NCI-H1092 treated with DMSO at 0.1 percent for 48 hours (cell line): ENCODE results near the gene TTLL9.

Experiments used
- DNase-seq: peaks from one replicate; lab custom pipeline; 2025; lab: John Stamatoyannopoulos, UW

Gene TTLL9

DNA sequence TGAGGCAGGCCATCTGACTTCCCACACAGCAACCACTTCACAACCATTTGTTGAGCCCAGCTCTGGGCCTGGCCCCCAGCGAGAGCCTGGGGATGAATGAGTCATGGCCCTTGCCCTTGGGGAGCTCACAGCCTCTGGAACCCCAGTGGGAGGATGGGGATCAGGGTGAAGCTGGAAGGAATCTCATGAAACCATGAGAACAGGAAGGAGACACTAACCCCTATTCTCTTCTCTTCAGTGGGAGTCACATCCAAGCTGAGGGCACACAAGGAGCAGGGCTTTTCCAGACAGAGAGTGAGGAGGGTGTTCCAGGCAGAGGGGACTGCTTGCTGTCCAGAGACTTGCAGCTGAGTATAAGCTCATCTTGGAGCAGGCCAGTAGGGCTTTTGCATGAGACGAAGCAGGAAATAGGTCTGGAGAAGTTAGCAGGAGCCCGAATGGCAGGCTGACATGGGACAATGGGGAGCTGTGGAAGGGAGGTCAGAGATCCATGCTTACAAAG is 32.5 kb upstream of the TTLL9 start:
- DNase-seq: no peak

DNA sequence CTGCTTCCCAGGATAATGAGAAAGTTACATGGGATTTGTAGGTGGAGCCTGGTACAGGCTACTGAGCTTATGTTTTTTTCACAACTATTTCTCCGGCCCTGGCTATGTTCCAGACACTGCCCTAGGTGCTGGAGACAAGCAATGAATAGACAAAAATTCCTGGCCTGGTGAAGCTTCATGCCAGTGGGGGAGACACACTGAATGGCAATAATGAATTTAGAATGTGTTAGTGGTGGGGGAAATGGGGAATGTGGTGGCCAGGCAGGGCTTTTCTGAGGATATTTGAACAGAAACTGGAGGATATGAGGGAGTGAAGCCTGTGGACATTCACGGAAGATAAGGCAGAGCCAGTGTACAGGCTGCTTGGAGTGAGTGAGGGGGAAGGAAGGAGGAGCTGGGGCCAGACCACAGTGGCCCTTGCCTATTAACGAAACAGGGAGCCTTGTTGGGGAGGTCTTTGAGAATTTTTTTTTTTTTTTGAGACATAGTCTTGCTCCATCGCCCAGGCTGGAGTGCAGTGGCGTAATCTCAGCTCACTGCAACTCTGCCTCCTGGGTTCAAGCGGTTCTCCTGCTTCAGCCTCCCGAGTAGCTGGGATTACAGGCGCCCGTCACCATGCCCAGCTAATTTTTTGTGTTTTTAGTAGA is 31.7 kb upstream of the TTLL9 start:
- no peak for DNase-seq

GRCh38 chr20:31839782-31840487 is 30.5 kb upstream of the TTLL9 start:
- no peak for DNase-seq

DNA sequence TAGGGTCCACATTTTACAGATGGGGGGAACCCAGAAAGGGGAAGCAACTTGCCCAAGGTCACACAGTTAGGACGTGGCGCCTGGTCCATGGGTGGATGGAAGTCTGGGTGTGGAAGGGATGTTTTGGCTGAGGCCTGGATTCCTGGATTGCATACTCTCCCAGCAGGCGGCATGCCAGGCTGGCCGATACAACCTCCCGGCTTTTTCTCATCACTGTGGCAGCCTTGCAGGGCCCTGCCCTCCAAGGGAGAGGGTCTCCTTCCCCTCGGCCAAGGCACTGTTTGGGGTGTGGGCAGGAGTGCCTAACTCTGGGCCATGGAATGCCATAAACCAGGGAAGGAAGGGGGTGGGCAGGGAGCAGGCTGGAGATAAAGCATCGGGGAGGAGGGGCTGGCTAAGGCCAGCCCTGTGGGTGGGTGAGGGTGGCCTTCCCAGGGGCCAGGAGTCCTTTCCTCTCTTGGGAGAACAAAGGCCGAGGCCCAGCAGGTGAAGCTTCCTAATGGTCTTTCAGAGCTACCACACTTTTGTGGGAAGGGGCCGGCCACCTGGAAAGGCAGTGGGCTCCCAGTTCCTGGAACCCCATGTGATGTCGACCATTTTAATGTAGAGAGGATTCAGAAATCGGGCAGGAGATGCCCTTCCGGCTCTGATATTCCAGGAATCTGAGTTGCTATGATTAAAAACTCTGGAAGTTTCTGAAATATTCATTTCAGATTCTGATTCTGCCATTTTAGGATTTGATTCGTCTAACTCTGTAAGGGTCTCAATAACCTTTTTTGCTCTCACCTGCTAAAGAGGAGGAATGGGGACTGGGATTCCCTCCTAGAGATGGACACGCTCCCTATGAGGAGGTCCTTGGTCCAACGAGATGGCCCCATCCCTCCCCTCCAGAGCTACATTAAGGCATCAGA is 29.3 kb upstream of the TTLL9 start:
- DNase-seq: no peak

DNA sequence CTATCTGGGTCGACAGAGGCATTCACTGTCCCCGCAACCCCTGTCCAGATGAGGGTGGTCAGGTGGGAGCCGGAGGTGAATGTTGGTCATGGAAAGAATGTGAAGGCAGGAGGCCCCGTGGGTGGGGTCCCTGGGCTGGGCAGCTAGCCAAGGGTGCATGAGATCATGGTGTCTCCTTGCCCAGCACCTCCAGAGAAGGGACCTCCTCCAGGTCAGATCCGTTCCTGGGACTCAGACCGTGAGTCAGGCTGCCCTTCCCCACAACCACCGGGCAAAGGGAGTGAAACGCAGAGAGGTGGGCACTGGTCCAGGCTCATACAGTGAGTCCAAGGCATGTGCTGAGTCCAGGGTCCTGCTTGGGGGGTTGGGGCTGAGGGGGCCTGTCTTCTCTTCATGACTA is 28.5 kb upstream of the TTLL9 start:
- no peak for DNase-seq

DNA sequence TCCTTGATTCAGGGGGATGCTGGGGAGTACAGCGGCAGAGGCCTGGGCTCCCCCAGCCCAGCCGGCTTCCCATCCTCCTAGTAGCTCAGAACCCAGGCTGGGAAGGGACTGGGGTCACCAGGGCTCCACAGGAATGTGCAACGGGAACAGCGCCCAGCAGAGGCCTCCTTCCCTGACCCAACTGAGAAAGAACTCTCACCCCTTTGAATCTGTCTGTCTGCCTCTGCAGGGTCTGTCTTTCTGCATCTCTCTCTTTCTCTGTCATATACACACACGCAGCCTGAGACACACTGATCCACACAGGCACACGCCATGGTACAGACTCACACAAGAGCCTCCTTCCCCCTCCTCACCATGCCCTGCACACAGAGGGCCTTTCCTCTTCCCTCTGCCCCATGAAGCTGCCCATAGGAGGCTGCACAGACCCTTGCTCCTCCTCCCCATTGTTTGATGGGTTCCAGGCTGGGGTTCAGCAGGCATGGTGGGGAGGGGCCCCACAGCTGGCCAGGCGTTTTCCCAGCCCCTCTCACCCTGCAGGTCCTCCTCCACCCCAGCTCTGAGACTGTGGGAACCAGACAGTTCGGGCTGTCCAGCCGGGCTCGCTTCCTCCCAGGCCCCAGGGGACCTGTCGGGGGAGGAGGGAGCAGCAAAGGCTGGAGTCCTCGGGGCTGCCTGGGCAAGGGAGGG is 27.8 kb upstream of the TTLL9 start:
- DNase-seq: no peak

DNA sequence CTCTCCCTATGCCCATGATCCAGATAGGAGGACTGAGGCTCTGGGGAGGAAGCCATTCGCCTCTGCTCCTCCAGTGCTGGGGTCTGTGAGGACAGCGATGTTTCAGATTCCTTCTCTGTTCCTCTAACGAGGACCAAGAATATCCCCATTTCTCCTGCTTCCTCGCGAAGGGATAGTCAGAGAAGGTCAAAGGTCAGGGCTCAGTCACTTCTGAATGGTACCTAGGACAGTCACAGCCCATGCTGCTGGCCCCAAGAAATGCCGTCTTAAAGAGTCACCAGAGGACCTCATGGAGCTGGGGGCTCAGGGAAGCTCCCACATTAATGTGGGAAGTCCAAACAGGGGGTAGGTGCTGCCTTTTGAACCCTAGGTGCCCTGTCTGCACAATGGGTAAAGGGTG is 27.1 kb upstream of the TTLL9 start:
- no peak for DNase-seq

DNA sequence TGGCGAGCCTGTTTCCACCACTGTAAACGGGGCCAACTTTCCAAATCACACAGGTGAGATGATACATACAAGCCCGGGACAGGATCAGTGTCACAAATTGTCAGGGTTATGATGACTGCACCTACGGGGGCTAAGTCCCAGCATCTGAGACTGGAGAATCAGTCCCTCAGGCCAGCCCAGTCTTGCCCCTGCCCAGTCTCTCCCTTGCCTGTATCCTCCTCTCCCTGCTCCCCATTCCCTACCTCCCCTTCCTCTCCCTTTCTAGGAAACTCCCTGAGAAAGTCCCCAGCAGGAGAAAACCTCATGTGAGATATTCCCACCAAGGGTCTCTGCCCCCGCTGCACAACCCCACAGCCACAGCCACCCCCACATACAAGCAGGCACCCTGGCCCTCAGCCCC is 26.6 kb upstream of the TTLL9 start:
- DNase-seq: no peak

DNA sequence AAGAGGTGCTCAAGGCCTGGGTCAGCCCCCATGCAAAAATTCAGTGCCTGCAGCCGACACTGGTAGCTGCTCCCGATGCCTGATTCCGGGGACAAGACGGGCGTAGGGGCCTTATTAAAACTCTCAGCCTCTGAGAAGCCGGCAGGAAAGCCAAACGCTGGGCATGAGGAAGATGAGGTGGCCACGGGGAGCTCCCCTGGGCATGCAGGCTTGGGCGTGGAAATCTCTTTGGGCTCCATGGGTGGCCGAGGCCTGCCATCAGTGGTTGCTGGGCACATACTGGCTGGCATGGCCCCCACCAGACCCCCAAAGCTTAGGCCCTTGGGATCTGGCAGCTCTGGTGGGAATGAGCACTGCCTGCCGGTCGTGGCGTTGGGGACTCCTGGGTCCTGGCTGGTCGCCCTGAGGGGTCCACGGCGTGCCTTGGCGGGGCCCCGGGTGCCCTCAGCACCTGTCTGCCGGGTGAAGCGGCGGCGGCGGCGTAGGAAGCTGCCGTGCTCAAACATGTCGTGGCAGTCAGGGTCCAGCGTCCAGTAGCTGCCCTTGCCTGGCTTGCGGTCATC is 25.6 kb upstream of the TTLL9 start:
- DNase-seq: no peak

DNA sequence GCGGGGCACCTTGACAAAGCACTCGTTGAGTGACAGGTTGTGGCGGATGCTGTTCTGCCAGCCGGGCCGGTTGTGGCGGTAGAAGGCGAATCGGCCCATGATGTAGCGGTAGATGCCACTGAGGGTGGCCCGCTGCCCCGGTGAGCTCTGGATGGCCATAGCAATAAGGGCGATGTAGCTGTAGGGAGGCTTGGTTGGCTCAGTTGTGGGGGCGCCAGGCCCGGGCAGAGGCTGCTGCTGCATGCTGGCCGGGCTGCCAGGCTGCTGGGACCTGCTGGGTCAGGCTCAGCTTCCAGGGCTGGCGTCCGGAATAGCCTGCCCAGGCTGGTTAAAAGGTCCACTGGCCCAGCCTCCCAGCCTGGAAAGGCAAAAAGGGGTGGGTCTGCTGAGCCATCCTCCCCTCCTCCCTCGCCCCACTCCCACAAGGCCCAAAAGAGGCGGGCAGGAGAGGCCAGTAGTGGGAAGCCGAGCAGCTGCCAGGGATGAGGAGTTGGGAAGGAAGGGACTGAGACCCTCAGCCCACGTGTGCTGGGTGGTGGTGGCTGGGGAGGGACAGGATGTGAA is 25.1 kb upstream of the TTLL9 start, which contains the start of gene FOXS1:
Gene FOXS1 (minus strand): TSS at position 305 of the 564 bp plus-strand sequence. CDS start 62 bp downstream, at position 243.
- DNase-seq: no peak

DNA sequence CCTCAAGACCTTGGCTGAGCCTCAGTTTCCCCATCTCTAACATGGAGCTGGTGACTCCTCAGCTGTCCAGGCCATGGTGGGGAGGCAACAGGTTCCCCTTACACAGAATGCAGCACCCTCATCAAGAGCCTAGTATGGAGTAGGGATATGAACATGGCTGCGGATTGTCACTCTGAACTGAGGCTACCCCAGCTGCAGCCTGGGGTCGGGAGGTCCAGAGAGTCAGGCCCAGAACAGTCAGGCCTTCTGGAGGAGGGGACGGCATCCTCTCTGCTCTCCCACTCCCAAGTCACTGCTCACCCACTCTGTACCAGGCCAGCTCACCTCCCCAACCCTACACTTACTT is 23.7 kb upstream of the TTLL9 start:
- DNase-seq: no peak

DNA sequence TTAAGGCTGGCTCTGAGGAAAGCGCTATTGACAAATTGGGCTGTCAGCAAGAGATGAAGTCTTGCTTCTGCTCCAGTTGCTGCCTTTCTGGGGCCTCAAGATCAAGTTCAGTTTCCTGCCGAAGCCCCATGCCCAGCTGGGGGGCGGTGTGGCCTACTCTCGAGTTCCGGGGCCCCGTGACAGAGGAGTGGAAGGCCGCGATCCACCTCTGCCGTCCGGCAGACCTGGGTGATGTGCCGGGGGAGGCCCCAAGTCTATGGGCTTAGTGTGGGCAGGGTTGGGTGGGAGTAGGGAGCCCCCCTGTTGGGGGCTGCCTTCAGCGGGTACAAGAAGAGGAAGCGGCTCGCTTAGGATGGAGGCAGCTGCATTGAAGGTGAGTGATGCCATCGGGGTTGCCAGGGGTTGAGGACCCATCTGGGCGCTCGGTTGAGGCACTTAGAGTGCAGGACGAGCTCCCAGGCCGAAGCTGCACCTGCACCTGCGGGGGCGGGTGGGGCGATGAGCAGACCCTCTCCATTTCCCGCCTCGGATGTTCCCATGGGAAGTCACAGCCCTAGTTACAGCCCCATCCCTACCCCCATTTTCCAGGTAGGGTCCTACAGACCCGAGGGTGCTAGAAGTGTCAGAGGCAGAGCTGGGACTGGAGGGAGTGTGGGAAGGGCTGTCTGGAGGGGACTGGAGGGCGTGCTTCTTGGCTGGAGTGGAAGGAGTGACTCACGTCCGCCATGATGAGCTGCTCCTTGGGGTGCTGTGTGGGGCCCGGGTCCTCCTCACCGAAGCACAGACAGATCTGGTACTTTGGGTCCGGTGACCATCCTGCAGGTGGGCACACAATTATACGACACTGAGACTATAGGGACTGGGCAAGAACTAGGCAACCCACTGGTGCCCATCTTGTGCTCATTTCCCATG is 22.1 kb upstream of the TTLL9 start:
- no peak for DNase-seq

DNA sequence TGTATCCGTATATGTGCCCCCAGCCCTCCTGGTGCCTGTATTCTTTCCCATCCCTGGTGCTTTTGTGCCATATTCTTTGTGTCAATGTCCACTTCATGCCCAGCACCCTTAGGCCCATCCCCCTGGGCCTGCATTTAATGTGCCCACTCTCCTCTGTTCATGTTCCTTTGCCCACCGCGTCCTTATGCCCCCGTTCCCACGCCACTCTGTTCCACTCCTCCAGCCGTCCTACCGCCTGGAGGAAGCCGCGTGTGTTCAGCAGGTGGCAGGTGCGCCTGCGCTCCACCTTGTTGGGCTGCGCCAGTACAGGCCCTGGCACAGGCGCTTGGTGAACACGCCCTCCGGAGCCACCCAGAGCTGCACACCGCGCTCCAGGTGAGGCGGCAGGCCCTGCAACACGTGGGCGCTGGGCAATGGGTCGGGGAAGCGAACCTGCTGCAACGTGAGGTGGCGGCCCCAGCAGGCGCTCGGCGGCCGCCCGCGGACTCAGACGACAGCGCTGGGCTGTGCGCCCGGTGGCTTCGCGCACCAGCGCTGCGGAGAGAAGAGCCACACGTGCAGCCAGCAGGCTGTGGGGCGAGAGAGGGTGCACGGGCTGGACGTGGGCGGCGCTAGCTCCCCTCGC is 21.0 kb upstream of the TTLL9 start:
- no peak for DNase-seq

DNA sequence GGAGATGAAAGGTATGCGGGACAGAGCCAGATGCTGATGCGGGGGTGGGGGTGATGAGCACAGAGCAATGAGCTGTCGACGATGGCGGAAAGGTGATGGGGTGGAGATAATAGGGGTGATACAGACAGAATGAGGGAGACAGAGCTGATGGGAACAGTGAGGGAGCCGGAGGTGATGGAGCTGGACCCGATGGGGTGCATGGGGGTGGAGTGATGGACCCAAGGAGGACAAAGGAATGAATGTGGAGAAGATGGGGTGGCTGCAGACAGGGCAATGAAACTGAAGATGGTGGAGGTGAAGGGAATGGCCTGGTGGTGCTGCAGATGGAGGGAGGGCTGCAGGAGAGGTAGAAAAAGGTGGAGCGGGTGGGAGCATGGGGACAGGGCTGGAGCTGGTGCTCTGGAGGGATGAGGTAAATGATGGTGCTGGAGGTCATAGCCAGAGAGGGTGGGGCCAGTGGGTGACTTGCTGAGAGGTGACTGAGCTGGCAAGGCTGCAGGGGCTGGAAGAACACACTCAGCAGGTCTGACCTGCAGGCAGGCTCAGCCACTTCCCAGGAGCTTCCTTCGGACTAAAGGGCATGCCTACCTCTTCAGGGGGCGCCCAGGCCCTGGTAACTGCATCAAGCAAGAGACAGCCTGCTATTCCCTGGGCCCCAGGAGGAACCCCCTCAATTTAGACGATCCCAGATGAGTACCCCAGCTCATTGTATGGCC is 19.0 kb upstream of the TTLL9 start:
- DNase-seq: no peak

DNA sequence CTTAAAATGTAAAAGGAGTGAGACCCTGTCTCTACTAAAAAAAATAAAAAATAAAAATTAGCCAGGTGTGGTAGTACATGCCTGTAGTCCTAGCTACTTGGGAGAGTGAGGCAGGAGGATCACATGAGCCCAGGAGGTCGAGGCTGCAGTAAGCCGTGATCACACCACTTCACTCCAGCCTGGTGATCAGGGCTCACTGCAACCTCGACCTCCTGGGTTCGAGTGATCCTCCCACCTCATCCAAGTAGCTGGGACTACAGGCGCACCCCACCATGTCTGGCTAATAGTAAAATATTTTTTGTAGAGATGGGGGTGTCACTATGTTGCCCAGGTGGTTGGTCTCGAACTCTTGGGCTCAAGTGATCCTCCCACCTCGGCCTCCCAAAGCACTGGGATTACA is 17.0 kb upstream of the TTLL9 start:
- no peak for DNase-seq

GRCh38 chr20:31856516-31856915 is 13.9 kb upstream of the TTLL9 start:
- no peak for DNase-seq

- DNase-seq: no peak
Observed at GRCh38 chr20:31857861-31858759, 12.3 kb upstream of the TTLL9 start.

- no peak for DNase-seq
Observed at GRCh38 chr20:31858760-31859083, 11.7 kb upstream of the TTLL9 start.
